Loucy (cell line): Measurements from ENCODE around the gene EEFSEC.

ENCODE experiments used
- H2AFZ ChIP-seq: fragments of 200-600 bp; sonication (generic); 2 replicates; pipeline ENCODE4 v1.6.0; 2016; ENCODE audit warnings: antibody characterized with exemption, mild to moderate bottlenecking, low read length, moderate library complexity
- H3F3A ChIP-seq: fragments of 200-600 bp; 2 replicates; pipeline ENCODE4 v1.6.0; 2016; ENCODE audit warnings: antibody characterized with exemption, low read depth, mild to moderate bottlenecking
- H3K27me3 ChIP-seq: fragments of 200-600 bp; sonication (generic); 2 replicates; pipeline ENCODE4 v1.6.1; 2014; ENCODE audit warnings: low read length, mild to moderate bottlenecking; ENCODE audit not compliant: insufficient read depth, poor library complexity, severe bottlenecking
- H3K36me3 ChIP-seq: fragments of 200-600 bp; sonication (generic); 2 replicates; pipeline ENCODE4 v1.6.1; 2016; ENCODE audit warnings: low read length; ENCODE audit not compliant: insufficient read depth
- H3K4me1 ChIP-seq: fragments of 200-600 bp; sonication (generic); 2 replicates; pipeline ENCODE4 v1.5.1; 2014; ENCODE audit warnings: low read length, mild to moderate bottlenecking; ENCODE audit not compliant: insufficient read depth, poor library complexity, severe bottlenecking
- H3K4me2 ChIP-seq: fragments of 200-600 bp; sonication (generic); 2 replicates; pipeline ENCODE4 v1.6.0; 2014; ENCODE audit warnings: antibody characterized with exemption, low read length, low read depth, mild to moderate bottlenecking; ENCODE audit not compliant: poor library complexity, severe bottlenecking
- H3K4me3 ChIP-seq: fragments of 200-600 bp; sonication (generic); 2 replicates; pipeline ENCODE4 v1.5.1; 2014; ENCODE audit warnings: low read length, mild to moderate bottlenecking, mixed read lengths; ENCODE audit not compliant: poor library complexity, severe bottlenecking
- H3K79me2 ChIP-seq: fragments of 200-600 bp; sonication (generic); 2 replicates; pipeline ENCODE4 v1.6.1; 2014; ENCODE audit warnings: low read length; ENCODE audit not compliant: insufficient read depth
- H3K9ac ChIP-seq: fragments of 200-600 bp; sonication (generic); 2 replicates; pipeline ENCODE4 v1.6.0; 2014; ENCODE audit warnings: mild to moderate bottlenecking, low read depth, low read length, moderate library complexity; ENCODE audit not compliant: poor library complexity, severe bottlenecking
- H3K9me2 ChIP-seq: fragments of 200-600 bp; sonication (generic); replicated peaks from 2 replicates; pipeline ENCODE4 v1.6.1; 2016; ENCODE audit warnings: low read depth, low read length, mixed read lengths
- H3K9me3 ChIP-seq: fragments of 200-600 bp; sonication (generic); 2 replicates; pipeline ENCODE4 v1.6.1; 2014; ENCODE audit warnings: mild to moderate bottlenecking, antibody characterized with exemption, low read length, low read depth; ENCODE audit not compliant: insufficient read depth
- H4K20me1 ChIP-seq: fragments of 200-600 bp; sonication (generic); 2 replicates; pipeline ENCODE4 v1.6.0; 2014; ENCODE audit warnings: antibody characterized with exemption, low read length, mild to moderate bottlenecking; ENCODE audit not compliant: insufficient read depth, poor library complexity, severe bottlenecking
- CTCF ChIP-seq: fragments of 200-600 bp; sonication (generic); conservative IDR thresholded peaks from 2 replicates; pipeline ENCODE4 v1.5.1; 2014; ENCODE audit warnings: mild to moderate bottlenecking, antibody characterized with exemption, low read length
- EZH2phosphoT487 ChIP-seq: fragments of 200-600 bp; IDR thresholded peaks from 2 replicates; pipeline ENCODE4 v1.6.1; 2018; ENCODE audit warnings: antibody characterized with exemption, mild to moderate bottlenecking, moderate library complexity, borderline replicate concordance

The EEFSEC gene

GRCh38 chr3:128214056-128214455 lies 60.8 kb downstream of the EEFSEC start:
- H3K27me3 ChIP-seq = no peaks in the 10 kb centered on the region
- no peak overlapping the region for H2AFZ ChIP-seq
- H3K79me2 ChIP-seq = no peaks in the 10 kb centered on the region
- no peak overlapping the region for H3K9ac ChIP-seq
- no peaks in the 10 kb centered on the region for H3K9me3 ChIP-seq
- H3K9me2 ChIP-seq = no peaks in the 10 kb centered on the region
- H3K4me2 ChIP-seq = no peak overlapping the region
- H3F3A ChIP-seq = no peaks in the 10 kb centered on the region
- TF ChIP-seq CTCF (no peak), EZH2phosphoT487 (no peak)
- H3K4me1 ChIP-seq = no peaks in the 10 kb centered on the region
- no peaks in the 10 kb centered on the region for H3K36me3 ChIP-seq
- no peak overlapping the region for H3K4me3 ChIP-seq
- H4K20me1 ChIP-seq = peaks cover 4% of the 10 kb centered on the region

GRCh38 chr3:128215290-128215689 lies 62.0 kb downstream of the EEFSEC start:
- Histone ChIP-seq H3K9me2 (no peaks in the 10 kb centered on the region), H3K9me3 (no peaks in the 10 kb centered on the region), H3K4me2 (no peak overlapping the region), H3F3A (no peaks in the 10 kb centered on the region), H3K9ac (no peak overlapping the region), H3K79me2 (no peaks in the 10 kb centered on the region), H3K4me3 (no peak overlapping the region), H3K36me3 (no peaks in the 10 kb centered on the region), H3K27me3 (no peaks in the 10 kb centered on the region), H4K20me1 (peaks cover 4% of the 10 kb centered on the region), H3K4me1 (no peaks in the 10 kb centered on the region), H2AFZ (no peak overlapping the region)
- no peak for TF ChIP-seq EZH2phosphoT487
- no peak for TF ChIP-seq CTCF

GRCh38 chr3:128215800-128216495 lies 62.7 kb downstream of the EEFSEC start:
- H2AFZ ChIP-seq = no peak overlapping the region
- no peak for TF ChIP-seq CTCF
- no peak for TF ChIP-seq EZH2phosphoT487
- no peak overlapping the region for H3K9ac ChIP-seq
- H3K9me2 ChIP-seq = no peaks in the 10 kb centered on the region
- H3F3A ChIP-seq = no peaks in the 10 kb centered on the region
- no peaks in the 10 kb centered on the region for H3K9me3 ChIP-seq
- H3K79me2 ChIP-seq = no peaks in the 10 kb centered on the region
- H3K4me2 ChIP-seq = no peak overlapping the region
- no peaks in the 10 kb centered on the region for H3K36me3 ChIP-seq
- peaks cover 4% of the 10 kb centered on the region for H4K20me1 ChIP-seq
- H3K27me3 ChIP-seq = no peaks in the 10 kb centered on the region
- no peak overlapping the region for H3K4me3 ChIP-seq
- H3K4me1 ChIP-seq = no peaks in the 10 kb centered on the region
